NCI-H2196 treated with DMSO at 0.1 percent for 48 hours (cell line): ENCODE measurements around the gene FAM13A.

ENCODE experiments used
- DNase-seq: peaks from one replicate; lab custom pipeline; 2025; ENCODE audit not compliant: unreplicated experiment; lab: John Stamatoyannopoulos, UW

Gene FAM13A

DNA sequence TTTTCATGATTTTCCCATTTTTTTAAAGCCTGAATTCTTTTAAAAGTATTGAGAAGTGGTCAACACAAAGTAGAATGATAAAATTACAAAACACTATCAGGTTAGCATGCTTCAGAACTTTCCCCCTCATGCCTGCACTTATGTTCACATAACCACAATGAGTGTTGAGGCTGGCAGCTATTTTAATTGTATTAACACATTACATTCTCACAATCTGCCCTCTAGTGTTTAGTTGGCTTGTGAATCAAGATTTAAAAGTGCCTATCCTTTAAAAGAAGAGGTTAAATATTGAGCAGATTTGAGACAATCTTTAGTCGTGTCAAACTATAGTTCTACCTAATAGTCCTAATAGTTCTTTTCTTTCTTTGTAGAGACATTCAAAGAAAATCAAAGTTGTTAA lies 265.7 kb downstream of the FAM13A start:
- DNase-seq = no peak

DNA sequence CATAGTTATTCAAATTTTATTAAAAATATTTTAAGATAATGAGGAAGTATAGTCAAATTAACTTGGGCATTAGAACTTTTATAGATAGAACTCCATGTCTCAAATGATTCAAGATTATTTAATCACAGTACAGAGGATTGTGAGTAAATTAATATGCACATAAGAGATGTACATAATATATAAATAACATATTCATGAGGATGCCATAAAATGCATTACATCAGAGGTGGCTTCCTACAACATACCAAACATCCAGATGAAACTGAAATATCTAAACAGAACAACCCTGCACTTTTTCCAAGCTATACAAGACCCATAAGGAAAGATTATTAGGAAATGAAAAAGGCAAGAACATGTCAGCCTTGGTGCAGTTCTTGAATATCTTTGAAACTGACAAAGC lies 268.1 kb downstream of the FAM13A start:
- no peak for DNase-seq

DNA sequence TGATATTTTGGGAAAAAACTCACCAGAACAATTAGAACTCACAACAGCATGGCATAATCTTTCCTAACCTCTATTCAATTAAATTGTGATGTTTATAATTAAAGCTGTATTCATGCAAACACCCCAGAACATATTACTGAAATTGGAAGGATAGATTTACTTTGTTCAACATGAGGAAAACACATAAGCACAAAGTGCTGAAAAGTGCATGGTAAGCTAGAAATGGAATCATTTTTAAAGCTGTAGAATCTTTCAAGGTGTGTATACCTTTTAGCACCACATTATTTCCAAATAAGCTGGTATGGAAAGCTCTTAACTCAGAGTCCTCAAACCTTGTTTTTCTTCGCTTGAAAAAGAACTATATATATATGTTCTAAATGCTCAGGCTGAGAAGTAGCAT lies 268.6 kb downstream of the FAM13A start:
- DNase-seq = no peak

DNA sequence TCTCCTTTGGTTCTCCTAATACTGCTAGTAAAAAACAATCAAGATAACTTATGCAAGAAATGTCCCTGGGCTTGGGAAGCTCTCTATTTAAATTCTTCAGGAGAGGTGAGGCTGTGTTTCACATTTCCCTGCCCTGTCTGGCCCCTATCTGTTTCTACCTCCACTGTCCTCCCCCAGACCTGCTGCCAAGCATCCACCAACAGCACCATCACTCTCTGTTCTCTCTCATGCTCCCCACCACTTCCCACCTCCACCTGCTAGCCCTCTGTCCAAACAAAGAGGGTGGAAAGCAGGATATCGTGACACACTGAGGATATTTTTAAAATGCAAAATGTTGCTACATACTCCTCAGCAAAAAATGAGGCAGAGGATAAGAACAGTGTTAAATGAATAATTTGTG lies 271.0 kb downstream of the FAM13A start:
- DNase-seq = no peak

DNA sequence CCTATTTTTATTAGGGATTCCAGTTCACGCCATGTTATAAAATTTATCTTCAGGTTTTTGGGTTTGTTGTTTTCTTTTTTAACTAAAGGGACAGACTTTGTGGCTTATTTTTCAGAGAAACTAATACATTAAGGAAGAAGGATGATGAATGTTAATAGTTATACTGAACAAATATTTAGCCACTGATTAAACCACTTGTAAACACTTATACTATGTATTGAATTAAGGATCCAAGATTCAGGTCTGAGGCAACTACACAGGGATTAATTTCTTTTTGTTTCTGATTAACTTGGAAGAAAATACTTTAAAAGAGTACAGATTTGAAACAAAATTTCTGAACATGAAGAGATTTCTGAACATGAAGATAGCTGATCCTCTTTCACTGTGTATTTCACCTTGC lies 276.6 kb downstream of the FAM13A start:
- DNase-seq = no peak

DNA sequence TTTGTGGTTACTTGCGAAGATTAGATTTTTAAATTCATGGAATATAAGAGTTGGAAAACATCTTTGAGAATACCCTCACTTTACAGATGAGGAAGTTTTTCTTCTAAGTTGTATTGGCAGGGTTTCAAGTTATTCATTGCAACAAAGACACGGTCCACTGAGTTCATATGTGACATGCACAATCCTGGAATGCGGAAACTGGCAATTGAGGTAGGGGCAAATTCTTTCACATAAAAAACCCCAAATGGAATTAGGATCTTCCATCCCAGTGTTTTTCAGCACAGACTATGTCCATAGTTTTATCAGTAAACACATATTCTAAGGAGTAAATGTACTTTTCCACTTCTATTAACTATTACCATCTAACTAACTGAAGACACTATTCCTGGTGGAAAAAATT lies 277.6 kb downstream of the FAM13A start:
- DNase-seq = no peak

DNA sequence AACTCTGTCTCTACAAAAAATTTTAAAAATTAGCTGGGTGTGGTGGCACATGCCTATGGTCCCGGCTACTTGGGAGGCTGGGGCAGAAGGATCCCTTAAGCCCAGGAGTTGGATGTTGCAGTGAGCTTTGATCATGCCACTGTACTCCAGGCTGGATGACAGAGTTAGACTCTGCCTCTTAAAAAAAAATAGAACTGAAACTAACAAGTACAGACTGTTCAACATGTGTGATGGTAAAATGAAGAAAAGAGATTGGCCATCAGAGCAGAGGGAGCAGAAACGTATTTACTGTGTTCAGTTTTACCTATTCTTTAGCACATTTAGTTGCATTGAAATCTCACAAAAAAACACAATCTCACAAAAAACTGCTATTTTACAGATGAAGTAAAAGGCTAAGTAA lies 281.5 kb downstream of the FAM13A start:
- DNase-seq = no peak

DNA sequence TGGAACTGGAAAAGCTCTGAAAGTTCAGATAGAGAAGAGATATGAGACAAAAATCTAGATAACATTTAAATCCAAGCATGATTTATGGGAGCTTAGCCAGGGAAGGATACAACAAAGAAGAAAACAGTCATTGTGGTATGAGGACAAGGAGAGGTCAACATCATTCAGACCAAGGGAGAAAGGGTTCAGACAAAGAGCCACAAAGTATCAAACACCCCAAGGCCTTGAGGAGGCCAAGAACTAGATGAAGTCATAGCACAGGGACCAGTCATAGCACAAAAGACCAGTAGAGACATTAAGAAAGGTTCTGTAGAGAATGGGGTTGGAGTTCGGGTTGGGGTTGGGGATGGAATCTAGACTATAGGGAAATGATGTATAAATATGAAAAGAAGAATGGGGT lies 282.0 kb downstream of the FAM13A start:
- no peak for DNase-seq

DNA sequence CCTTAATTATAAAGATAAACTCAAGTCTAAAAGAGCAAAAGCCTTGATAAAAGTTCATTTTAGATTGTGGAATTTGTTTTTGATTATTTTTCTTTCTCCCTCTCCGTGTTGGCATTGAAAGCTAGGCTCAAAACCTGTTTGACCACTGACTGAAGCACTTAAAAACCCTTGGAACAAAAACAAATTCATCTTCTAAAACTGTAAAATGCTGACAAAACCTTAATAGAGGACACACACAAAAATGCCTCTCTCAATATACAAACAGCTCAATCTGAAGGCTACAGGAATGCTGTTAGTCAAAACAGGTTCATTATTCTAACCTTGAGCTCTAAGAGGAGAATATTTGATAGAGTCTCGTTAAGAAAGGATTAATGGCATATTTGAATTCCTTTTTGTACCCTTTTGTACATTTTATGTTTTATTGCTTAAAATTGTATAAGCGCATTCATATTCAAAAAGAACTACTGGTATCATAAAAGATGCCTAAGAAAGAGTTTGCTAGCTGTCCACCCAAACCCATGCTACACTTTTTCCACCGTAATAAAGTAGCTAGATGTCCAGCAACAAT lies 285.0 kb downstream of the FAM13A start:
- DNase-seq = no peak

DNA sequence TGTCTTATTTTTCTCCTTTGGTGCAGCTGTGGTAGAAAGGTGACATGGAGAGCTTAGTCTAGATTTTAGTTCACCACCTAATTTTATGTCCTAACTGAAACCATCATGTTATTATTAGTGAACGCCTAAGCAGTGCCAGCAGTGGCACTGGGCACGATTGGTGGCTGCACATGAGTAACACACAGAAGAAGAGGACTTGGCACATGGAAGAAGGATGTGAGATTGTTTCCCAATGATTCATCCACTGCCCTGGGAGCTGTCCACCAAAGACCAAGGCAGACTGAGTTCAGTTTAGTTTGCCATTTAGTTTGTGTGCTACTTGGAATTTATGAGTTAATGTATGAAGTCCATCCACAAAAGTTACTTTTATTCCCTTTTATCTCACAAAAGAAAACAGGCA lies 291.3 kb downstream of the FAM13A start:
- DNase-seq = no peak

DNA sequence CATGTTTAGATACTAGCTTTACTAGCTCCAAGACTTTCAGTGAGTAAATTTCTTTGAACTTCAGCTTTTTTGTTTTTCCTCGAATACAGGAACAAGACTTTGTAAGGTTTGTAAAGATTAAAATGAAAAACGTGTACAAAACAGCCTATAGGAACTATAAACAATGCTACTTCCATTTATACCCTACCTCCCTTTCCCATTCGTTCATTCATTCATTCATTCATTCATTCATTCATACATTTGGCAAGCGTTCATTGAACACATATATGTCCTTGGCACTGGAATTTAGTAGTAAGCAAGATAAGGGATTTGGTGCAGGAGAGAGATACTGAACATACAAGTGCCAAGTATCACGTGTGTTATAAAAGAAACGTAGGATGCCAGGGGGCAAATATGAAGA lies 293.9 kb downstream of the FAM13A start:
- DNase-seq = no peak

DNA sequence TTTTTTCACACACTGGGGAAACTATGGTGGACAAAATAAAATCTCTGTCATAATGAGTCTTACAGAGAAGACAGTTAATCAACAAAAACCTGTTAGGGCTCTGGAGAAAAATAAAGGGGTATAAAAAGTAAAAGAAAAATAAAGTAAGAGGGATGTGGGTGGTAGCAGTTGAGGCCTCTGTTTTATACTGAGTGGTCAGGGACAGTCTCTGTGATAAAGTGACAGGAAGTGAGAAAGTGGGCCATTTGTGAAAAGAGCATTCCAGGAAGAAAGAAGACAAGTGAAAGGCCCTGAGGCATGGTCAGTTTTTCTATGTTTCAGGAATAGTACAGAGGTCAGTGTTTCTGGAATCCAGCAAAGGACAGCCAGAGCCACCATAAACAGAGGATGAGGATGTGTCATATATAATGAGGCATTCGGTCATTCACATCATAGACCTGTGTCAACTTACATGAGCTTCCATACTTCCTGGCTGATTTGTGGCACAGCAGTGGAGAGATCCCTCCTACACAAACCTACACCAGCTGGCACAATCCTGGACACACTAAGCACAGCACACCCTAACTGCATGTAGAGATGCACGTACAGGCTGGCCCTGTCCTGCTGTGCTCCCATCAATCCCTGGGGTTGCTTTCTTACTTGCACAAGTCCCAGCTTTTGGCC lies 295.0 kb downstream of the FAM13A start:
- DNase-seq = no peak

DNA sequence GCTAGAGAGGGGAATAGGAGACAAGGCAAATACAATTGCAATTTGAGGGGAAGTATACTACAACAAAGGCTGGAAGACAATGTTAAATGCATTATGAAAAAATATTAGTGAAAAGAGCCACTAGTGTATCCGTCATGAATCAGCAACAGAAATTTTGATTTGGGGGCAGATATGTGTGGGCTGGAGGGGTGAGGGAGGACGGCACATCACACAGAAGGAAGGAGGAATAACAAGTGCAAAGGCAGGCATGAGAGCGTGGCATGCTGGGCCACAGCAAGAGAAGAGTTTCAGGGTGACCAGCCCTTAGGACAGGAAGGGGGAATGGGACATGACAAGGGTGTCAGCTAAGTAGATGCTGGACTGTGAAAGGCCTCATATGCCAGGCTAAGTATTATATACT lies 295.6 kb downstream of the FAM13A start:
- DNase-seq = no peak

DNA sequence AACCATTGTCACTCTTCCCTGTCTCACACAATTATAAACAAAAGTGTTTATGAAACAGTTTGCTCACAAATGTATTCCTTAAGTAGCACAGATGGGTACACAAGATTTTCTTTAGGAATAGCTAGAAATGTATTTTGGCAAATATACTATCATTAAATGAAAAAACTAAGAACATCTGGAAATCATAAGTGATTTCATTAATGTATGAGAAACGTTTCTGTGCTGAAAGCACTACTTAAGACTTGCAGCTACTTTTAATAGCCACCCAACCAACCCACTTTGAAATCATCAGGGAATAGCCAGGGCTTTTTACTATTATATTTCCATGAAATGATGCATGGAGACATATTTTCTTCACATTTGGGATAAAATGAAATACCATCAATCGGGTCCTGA lies 297.1 kb downstream of the FAM13A start:
- no peak for DNase-seq

DNA sequence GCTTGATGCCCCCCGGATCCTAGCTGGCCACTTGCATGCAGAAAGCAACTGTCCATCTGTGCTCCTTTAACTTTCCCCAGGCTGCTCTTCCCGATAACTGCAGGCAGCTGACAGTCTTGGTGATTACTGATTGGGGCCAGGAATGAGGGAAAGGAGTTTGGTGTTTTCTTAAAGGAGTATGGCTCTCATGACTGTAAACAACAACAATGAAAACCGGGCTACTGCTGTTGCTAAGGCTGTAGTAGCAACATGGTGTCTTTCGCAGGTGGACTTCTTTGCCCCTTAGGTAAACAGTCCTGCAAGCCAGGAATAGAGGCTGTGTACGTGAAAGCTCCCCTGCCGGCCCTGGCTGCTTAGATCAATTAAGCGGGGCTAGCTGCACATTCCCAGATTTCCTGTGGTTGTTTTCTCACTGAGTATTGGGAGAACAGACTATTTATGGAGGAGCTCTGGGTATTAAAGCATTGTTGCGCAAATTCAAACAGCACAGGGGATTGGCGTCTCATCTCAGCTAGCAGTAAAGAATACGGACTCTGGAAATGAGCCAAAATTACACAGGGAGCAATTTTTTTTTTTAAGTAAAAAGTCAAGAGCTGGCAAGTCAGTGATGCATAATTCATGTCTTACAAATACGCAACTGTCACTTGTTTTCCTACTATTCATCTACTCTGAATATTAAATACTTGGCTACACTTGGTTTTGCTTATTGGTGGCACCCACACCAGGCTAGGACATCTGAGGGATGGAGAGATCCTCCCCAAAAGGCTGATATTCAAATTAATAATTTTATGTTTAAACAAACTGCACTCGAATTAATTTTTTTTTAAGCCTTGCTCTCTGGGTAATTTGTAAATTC lies 297.7 kb downstream of the FAM13A start:
- DNase-seq = no peak

DNA sequence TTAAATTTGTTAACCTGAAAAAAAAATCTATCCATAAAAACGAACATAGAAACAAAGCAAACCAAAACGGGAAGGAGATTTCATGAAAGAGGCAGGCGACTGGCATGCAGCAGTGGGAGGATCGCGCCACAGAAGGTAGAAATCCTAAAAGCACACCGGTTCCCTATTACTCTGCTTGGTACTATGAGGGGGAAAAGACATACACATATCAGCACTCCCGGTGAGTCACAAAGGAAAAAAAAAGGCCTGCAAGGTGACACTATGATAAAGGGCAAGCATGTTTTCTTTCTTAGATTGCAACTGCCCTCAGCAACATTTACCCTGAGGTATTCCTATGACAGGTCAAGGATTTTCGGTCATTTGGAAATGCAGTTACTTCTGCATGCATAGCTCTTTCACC lies 298.7 kb downstream of the FAM13A start:
- DNase-seq = no peak

DNA sequence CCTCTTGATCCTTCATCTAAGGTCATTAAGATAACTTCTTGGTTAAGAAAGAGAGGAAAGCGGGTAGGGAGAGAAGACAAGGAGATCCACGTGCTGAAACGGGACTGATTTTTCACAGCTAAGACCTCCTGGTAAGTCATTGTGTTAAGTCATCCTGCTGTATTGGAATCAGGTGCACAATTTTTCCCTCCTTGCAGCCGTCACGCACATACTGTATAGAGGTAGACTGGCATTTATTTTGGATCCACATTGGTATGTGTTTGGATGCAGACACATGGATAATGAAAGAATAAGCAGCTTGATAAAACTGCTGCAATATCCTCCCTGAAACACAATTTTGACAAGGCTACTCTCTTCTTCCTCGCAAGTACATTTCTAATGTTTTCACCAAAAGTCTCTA lies 299.2 kb downstream of the FAM13A start:
- DNase-seq = no peak

DNA sequence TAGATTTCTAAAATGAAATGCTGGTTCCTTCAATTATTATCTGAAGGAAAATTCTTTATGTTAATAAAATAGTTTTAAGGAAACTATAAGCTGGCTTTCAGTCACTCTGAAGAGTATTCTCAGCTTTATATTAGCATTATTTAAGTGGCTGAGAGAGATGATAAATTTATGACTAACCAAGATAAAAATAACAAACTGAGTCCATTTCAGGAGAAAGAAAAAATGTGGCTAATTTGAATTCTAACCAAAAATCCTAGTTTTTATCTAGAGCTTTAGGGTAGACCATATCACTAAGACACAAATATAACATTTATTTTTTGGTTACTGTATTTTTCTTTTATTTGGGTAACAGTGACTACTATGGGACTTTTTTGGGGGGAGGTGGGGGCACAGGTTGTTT lies 299.9 kb downstream of the FAM13A start:
- no peak for DNase-seq

DNA sequence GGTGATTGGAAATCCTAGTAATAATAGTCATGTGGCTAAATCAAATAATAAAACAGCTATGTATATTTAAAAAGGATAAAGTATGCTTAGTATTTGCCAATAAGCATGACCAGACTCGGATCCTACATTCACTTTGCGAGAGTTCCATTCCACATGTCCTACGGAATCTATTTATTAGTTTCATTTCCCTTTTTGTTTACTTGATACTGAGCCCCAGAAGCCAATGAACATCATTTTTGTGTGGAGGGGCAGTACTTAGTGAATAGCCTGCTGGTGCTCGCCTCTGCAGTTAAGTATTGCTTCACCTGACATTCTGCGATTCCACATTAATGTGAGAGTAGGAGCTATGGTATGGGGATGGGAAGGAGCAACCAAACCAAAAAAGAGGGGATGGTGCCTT lies 300.8 kb downstream of the FAM13A start:
- no peak for DNase-seq

DNA sequence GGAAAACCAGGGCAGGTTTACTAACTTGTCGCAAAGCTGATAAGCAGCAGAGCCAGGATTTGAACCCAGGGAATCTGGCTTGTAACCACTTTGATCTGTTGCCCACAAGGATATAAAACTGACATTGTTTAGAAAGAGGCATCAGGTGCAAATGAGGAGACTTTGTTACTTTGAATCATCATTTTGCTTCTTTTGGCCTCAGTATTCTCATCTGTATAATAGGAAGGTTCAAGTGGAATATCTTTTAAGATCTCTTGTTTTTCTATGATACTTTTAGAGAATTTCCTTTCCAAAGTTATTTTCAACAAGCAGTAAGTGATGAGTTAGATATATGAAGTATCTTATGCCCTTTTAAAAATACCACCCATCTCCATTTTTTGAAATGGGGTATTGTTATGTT lies 301.5 kb downstream of the FAM13A start:
- DNase-seq = no peak

DNA sequence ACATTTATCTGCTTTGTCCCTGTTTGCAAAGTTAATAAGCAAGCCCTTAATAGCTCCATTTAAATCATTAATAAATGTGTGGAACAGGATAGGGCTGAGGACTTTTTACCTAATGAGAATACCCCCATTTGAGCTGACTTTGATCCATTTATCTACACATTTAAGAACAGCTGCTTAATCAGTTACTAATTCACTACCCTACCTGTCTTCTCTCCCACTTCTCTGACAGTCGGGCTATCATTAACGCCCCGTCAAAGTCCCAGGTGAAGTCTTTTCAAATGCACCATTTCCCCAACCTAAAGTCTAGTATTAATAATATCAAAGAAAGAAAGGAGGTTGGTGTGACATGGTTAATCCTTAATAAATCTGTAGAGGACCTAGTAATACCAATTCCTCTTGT lies 302.2 kb downstream of the FAM13A start:
- no peak for DNase-seq
